NCI-H1417 (cell line): ENCODE measurements around the gene FHL3.
"Not testable (repeated sequence)": the region's sequence is repeated elsewhere in the genome, so short reads cannot be mapped to it uniquely, and the experiment has no call there.

Experiments
- DNase-seq, 3 experiments: peaks; one replicate each; lab custom pipeline; 2025; lab: John Stamatoyannopoulos, UW

FHL3 gene

DNA sequence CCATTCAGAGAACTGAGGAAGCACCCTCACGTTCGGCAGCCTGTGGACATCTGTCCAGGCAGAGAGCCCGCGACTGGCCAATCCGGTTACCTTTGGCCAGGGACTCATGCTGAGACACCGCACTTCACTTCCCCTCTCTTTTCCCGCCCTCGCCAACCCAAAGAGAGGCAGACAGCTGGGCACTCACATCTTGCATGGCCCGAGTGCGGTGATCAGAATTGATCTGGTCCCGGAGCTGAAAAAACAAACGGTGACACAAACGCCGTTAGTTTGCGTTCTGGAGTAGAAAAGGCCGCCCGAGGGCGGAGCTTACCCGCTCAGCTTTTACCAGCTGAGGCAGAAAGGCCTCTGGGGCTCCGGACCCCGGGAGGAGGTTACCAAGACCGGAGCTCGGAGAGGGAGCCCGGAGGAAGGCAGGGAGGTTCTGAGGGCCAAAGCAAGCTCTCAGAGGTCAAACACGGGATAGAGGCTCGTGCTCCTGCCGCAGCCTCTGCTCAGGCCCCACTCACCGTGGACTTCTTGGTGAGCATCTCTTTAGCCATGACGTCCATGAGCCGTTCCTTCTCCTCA lies 15.9 kb downstream of the FHL3 start:
- DNase-seq: peak; percentile 51 to 74 (median 59)

DNA sequence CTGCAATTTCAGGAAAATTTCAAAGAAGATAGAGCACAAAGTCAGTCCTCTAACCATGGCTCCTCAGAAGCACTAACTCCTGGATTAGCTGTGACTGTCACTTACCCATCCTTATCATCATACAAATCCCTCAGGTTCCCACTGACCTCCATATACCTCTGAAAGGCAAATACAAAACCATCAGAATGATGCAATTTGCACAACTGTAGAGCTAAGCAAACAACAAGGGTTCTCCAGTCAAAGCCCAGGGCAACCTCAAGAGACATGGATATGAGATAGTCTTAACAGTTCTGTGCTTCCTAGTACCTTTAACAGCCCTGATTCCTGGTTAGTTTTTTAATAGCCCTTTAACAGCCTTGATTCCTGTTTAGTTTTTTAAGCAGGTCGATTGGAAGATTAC lies 17.6 kb downstream of the FHL3 start:
- DNase-seq: no peak

DNA sequence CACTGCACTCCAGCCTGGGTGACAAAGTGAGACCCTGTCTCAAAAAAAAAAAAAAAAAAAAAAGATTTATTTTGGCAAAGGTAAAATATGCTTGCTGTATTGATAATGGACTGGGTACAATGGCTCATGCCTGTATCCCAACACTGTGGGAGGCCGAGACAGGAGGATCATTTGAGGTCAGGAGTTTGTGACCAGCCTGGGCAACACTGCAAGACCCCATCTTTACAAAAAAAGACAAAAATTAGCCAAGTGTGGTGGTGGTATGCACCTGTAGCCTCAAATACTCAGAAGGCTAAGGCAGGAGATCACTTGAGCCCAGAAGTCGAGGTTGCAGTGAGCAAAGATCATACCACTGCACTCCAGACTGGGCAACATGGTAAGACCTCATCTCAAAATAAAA lies 21.8 kb downstream of the FHL3 start:
- DNase-seq: no peak

DNA sequence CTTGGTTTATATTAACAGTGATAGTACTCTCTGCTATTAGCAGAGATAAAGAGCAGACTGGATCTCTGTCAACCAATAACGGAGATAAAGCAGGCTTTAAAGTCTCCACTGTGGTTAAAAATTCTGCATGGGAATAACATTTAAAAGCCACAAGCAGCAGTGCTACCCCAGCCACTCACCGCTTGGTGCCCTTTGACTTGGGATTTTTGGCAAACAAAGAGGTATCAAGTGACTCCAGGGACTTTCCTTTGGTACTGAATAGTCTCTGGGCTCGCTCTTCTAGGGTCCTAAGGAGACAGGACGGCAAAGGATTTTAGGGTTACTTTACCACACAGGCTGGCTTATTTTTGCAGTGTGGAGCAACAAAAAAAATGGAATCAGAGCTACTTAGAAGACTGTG lies 26.8 kb downstream of the FHL3 start:
- DNase-seq: no peak

DNA sequence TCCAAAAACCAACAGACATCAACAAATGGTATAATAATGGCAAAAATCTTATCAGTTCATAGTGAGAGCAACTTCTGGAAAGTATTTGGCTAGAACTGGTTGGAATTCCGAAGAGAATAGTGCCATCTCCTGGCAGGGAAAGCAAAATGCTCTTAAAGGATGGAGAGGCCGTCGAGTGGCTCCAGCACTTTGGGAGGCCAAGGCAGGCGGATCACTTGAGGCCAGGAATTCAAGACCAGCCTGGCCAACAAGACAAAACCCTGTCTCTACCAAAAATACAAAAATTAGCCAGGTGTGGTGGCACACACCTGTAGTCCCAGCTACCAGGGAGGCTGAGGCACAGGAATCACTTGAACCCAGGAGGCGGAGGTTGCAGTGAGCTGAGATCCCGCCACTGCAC lies 30.2 kb downstream of the FHL3 start:
- peak; percentile 6 to 61 (median 22) for DNase-seq

DNA sequence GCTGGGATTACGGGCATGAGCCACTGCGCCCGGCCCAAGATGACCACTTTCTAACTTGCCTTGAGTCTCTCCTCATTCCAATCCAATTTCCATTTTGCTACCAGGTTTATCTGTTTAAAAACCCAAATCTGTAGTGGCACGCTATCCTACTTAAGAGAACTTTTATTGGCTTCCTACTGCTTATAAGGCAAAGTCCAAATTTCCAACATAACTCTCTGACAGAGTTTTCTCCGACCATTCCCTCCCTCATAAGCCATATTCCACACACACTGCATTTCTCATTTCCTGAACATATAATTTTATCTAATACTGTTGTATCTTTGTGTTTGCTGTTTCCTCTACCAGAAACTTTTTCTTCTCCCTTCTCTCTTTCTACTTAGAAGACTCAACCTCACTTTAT lies 30.7 kb downstream of the FHL3 start:
- DNase-seq: no peak

DNA sequence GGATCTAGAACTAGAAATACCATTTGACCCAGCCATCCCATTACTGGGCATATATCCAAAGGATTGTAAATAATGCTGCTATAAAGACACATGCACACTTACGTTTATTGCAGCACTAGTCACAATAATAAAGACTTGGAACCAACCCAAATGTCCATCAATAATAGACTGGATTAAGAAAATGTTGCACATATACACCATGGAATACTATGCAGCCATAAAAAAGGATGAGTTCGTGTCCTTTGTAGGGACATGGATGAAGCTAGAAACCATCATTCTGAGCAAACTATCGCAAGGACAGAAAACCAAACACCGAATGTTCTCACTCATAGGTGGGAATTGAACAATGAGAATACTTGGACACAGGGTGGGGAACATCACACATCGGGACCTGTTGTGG lies 31.6 kb downstream of the FHL3 start:
- not testable (repeated sequence) for DNase-seq

DNA sequence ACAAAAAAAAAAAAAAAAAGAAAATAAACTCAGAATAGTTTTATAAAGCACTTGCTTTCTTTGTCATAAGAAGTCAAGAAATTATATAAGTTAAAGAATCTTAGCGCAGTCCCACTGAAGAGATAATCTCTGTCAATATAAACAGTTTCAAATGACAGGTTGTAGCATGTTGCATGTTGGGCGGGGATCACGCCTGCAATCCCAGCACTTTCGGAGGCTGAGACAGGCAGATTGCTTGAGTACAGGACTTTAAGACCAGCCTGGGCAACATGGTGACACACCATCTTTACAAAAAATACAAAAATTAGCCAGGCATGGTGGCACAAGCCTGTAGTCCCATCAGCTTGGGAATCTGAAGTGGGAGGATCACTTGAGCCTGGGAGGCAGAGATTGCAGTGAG lies 40.0 kb downstream of the FHL3 start:
- DNase-seq: no peak

DNA sequence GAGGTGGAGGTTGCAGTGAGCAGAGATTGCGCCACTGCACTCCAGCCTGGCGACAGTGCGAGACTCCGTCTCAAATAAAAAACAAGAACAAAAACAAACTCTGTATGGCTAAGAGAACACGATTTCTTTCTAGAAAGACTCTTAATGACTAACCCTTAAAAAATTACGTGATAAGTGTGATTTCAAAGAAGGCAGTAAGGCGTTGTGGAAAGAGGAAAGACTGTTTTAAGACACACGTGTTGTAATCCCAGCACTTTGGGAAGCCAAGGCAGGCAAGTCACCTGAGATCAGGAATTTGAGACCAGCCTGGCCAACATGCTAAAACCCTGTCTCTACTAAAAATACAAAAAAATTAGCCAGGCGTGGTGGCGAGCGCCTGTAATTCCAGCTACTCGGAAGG lies 41.2 kb downstream of the FHL3 start:
- DNase-seq: not testable (repeated sequence)

DNA sequence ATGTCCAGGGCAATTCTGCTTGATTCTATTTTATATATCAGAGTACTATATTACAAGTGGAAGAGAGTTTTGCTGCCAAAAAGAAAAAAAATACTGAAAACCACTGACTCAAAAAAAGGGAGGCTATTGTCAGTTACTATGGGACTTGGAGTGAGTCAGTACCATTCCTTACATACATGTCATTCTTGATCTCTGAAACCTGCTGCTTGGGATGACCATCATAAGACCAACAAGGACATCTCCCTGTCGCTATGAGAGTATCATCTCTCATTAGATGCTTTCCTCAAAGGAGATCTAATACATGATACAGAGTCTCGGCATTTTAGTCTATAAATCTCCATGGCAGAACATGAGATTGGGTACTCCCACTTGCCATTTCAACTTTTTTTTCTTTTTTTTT lies 46.6 kb downstream of the FHL3 start:
- DNase-seq: no peak

DNA sequence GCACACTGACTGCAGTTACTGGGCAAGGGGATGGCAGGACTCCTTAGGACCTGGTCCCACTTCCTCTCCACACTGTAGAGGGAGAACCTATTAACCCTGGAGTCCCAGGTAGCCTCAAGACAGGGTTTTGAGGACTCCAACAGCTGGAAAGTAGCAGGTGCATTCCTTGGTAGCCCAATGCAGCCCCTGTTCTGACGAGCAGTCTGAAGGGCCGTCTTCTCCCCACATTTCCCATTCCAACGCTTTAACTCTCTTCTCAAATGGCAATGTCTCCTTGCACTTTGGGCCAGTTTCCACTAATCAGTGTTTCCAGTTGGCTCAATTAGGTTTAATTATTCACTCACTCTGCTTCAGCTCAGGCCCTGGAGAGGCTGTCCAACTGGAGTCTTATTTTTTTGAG lies 49.6 kb downstream of the FHL3 start:
- no peak for DNase-seq

DNA sequence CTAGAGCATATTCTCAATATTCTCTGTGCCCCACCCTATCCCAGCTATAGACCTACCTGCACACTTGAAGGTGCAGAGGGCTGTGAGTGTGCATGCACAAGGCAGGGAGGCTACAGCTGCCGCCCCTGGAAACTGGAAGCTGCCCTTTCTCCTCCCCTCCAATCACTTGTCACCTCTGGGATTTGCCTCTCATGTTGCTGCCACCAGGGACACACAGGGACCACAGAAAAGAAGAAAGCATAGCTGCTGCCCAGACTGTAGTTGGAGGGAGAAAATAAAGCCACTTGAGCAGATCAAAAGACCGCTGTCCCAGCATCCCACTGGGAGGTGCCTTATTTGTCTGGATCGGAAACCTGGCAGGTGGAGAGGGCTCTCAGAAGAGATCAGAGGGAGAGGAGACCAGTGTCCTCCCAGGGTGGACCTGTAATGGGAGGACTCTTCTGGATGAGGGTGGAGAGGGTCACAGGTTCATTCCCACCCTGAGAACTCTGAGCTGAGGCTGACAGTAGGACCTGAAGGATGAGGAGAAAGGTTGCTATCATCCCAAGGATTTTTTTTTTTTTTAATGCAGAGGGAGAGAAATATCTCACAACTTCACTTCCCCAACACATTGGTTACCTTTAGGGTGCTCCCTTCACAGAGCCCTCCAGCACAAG lies 50.9 kb downstream of the FHL3 start:
- DNase-seq: peak in 1 of 3 experiments; percentile 38

DNA sequence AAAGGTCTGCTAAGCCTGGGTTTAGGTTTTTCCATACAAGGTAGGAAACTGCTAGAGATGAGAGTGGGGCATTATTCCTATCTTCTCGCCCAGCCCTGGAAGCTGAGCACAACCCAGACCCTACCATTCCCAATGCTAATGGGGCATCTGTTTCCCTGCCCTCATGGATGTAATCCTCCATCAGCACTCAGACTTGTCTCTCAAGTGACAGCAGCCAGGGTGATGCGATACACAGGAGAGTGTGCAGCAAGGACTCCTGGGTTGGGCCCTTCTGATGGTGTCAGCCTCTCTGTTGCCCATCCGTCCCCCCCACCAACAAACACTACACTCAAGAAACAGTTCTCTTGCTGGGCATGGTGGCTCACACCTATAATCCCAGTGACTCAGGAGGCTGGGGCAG lies 52.6 kb downstream of the FHL3 start:
- DNase-seq: no peak

DNA sequence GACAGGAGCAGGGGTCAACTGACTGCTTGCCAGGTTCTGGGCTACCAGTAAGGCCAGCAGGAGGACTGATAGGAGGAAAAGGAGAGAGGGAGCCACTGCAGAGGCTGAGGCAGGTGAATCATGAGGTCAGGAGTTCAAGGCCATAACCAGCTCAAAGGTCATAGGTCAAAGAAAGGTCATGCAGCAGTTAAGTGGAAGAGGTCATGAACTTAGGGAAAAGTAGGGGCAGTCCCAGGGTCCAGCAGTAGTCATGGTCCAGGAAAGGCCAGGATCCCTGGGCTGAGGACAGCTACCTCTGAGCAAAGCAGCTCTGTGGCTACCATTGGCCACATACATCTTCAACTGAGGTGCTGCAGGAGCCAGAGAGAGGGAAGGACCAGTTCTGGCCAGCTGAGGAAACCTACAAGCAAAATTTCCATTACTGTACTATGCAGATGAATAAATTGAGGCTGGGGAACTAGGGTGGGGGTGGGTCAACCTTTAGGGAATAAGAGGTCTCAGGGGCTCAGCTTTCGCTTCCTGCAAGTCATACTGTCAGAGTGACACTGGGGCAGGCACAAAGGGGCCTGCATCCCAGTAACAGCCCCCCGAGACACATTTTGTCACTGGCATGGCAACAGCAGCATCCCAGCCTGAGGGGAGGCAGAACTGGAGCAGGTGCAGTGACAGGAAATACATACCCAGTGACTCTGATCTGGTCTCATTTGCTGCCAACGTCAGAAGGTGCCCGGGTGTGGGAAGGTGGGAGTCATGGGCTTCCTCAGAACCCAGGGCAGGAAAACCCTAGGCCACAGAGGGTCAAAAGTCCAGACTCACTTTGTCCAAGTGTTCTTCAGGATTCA lies 53.3 kb downstream of the FHL3 start:
- DNase-seq: no peak

DNA sequence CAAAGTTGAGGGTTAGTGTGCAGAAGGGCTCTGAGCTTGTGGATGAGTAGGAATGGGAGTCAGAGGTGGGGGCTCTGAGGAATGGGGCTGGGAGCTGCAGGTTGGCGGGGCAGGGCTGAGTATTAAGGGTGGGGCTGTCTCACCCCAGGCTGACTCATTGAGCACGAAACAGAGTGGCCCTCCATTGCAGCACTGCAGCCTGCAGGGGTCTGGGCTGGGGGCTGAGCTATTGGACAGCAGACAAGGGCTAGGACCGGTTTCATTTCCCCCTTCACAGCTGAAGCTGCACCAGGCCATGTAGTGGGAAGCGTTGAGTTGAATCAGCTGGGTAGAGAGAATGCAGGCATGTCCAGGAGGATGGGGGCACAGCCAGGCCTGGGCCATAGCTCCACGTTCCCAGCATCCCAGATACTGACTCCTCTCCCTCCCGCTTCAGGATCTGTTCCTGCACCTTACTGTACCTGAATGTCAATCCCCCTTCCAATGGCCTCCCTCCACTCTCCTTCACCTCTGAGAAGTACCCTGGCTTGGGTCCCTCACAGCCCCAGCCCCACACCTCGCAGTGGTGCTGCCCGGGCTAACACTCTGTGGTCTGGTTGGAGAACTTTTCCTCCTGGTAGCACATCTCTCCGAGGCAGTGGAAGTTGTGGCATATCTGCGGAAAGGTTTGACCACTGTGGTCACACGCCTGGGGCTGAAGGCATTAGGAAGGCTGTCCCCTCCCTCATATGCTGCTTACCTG lies 54.1 kb downstream of the FHL3 start:
- no peak for DNase-seq

DNA sequence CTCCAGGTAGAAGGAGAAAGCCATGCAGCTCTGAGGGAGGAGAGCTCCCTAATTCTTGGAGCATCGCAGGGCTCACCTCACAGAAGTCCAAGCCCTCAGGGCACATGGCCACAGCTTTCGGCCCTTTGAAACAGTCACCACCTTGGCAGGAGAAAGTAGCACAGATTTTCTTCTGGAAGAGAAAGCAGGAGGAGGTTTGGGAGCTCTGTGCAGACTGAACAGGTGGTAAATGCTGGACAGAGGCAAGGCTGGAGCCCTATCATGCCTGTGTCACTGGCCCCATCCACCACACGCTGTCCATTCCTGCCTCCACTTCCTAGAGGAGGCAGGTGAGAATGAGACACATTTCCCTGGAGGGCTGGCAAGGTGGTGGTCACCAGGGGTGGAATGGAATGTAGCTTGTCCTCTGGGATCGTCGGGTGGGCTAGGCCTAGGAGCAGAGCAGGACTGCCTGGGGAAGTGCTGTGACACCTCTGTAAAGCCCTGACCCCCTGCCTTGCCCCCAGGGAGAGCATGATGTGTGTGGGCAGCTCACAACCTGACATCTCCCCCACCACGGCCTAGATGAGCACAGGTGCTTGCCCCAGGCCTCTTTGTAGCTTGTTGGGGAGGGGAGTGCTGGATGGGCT lies 55.7 kb downstream of the FHL3 start:
- DNase-seq: no peak

DNA sequence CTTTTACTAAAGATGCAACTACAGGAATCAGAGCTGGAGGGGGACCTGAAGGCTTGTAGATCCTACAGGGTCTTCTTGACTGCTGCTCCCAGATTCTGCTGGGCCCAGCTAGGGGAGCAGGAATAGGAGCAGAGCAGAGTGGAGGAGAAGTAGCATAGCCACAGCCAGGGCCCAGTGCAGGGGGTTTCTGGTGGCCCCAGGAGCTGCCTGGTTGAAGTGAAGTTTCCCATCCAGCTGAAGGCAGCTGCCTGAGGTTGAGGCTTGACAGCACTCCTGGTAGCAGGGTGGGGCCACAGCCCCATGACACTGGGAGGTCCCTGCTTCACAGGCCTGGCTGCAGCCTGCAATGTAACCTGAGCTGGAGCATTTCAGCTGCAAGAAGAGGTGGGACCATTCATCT lies 56.5 kb downstream of the FHL3 start:
- DNase-seq: no peak

DNA sequence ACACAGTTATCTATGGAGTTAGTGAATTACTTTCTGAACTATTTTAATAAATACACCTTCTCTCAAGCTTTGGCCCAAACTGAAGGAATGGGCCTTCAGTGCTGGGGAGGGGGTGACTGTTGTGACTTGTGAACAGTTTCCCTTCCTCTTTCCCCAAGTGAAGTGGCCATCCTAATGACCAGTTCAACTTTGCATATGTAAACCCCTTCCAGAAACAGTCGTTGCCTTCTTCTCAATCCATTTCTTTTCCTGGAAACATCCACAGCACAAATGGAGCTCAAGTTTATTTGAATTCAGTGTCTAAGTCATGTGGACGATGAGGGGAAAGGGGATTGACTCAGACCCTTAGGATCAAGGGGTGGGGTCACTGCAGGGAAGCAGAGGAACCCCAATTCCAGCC lies 57.1 kb downstream of the FHL3 start:
- DNase-seq: no peak

DNA sequence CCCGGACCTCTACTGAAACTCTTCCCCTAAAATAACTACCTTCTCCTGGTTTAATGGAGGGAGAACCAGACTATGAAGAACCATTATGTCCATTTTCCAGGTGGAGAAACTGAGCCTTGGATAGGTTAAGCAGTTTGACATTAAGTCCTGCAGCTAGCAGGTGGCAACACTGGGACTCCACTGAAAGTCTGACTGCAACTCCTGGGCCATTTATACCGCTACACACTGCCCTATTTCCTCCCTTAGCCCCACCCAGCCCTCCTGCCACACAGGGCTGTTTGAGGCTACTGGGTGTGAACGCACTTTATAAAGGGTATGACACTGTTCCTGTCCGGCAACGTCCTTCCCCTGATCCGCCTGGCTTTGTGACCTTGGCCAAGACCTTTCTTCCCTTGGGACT lies 58.0 kb downstream of the FHL3 start:
- no peak for DNase-seq
